DND-41 (cell line): ENCODE results near the gene ZNF398.

ENCODE experiments used
- ATAC-seq: fragments of 200-7000 bp; cut with Tn5 transposase; 3 replicates; pipeline ENCODE4 v1.9.1; 2021; ENCODE audit warnings: low read depth; ENCODE audit not compliant: insufficient read depth
- DNase-seq: peaks from one replicate; pipeline ENCODE4 v3.0.0-alpha.2; 2020
- H2AFZ ChIP-seq: 2 replicates; pipeline ENCODE4 v1.6.0; 2012; ENCODE audit warnings: low read depth, low read length
- H3K27ac ChIP-seq: 2 replicates; pipeline ENCODE4 v1.5.1; 2012; ENCODE audit warnings: low read length, inconsistent platforms
- H3K27me3 ChIP-seq: fragments of 200-600 bp; sonication (generic); 2 replicates; pipeline ENCODE4 v1.6.0; 2012; ENCODE audit warnings: low read length, mild to moderate bottlenecking, inconsistent platforms; ENCODE audit not compliant: insufficient read depth, poor library complexity
- H3K36me3 ChIP-seq: 2 replicates; pipeline ENCODE4 v1.5.1; 2012; ENCODE audit warnings: low read length, inconsistent platforms; ENCODE audit not compliant: insufficient read depth
- H3K4me1 ChIP-seq: 2 replicates; pipeline ENCODE4 v1.5.1; 2012; ENCODE audit warnings: mild to moderate bottlenecking, low read length; ENCODE audit not compliant: insufficient read depth
- H3K4me2 ChIP-seq: 2 replicates; pipeline ENCODE4 v1.6.0; 2012; ENCODE audit warnings: mild to moderate bottlenecking, moderate library complexity, low read length, inconsistent platforms; ENCODE audit not compliant: insufficient read depth
- H3K4me3 ChIP-seq, 2 experiments: fragments of 200-600 bp in 1 of 2; shearing (Covaris generic) in 1 of 2; 2 replicates each; pipeline ENCODE4 v1.5.1; 2012 to 2016; ENCODE audit warnings: inconsistent platforms in 2 of 2, low read length in 2 of 2, mild to moderate bottlenecking in 2 of 2, low read depth in 1 of 2, moderate library complexity in 1 of 2
- H3K79me2 ChIP-seq: 2 replicates; pipeline ENCODE4 v1.6.0; 2012; ENCODE audit warnings: low read length, inconsistent platforms; ENCODE audit not compliant: insufficient read depth
- H3K9ac ChIP-seq: 2 replicates; pipeline ENCODE4 v1.6.0; 2012; ENCODE audit warnings: low read depth, mild to moderate bottlenecking, inconsistent platforms, low read length, moderate library complexity
- H3K9me3 ChIP-seq: 2 replicates; pipeline ENCODE4 v1.5.1; 2012; ENCODE audit warnings: low read length, moderate library complexity, mild to moderate bottlenecking, inconsistent platforms; ENCODE audit not compliant: insufficient read depth, severe bottlenecking
- H4K20me1 ChIP-seq: 2 replicates; pipeline ENCODE4 v1.6.0; 2012; ENCODE audit warnings: low read length; ENCODE audit not compliant: insufficient read depth
- CTCF ChIP-seq: IDR thresholded peaks from 2 replicates; pipeline ENCODE4 v1.5.1; 2012; ENCODE audit warnings: borderline replicate concordance, low read length, moderate library complexity, mild to moderate bottlenecking; ENCODE audit not compliant: poor library complexity, severe bottlenecking; ENCODE audit errors: extremely low read depth
- EZH2 ChIP-seq: IDR thresholded peaks from 3 replicates; pipeline ENCODE4 v1.6.1; 2012; ENCODE audit warnings: borderline replicate concordance, low read depth, mild to moderate bottlenecking, moderate library complexity, low read length, inconsistent platforms; ENCODE audit not compliant: severe bottlenecking

The ZNF398 gene

GRCh38 chr7:149147752-149148653, 750 bp downstream of the ZNF398 start:
- Histone ChIP-seq H3K36me3 (peaks cover 5% of the 10 kb centered on the region), H3K4me2 (peak overlapping the region; percentile 97), H2AFZ (peak overlapping the region; percentile 88), H3K9ac (peak overlapping the region; percentile 73), H3K79me2 (peaks cover 71% of the 10 kb centered on the region), H3K27me3 (no peaks in the 10 kb centered on the region), H3K4me3 (peak overlapping the region; percentile 61 to 80), H4K20me1 (peaks cover 17% of the 10 kb centered on the region; the same call in 1 of the 2 replicates), H3K4me1 (peaks cover 33% of the 10 kb centered on the region), H3K9me3 (no peaks in the 10 kb centered on the region), H3K27ac (peak overlapping the region; percentile 93)
- TF ChIP-seq CTCF, result no peak
- TF ChIP-seq EZH2, result no peak
- ATAC-seq, result peak; percentile 40
- DNase-seq, result peak; percentile 55

GRCh38 chr7:149150981-149151380, 3.7 kb downstream of the ZNF398 start:
- peaks cover 84% of the 10 kb centered on the region for H3K79me2 ChIP-seq
- no peak overlapping the region for H3K4me3 ChIP-seq
- H3K4me2 ChIP-seq, result no peak overlapping the region
- no peak overlapping the region for H2AFZ ChIP-seq
- DNase-seq (no peak), ATAC-seq (no peak)
- peaks cover 24% of the 10 kb centered on the region; the same call in 1 of the 2 replicates for H4K20me1 ChIP-seq
- H3K9me3 ChIP-seq, result no peaks in the 10 kb centered on the region
- no peak for TF ChIP-seq CTCF
- TF ChIP-seq EZH2, result no peak
- no peak overlapping the region for H3K27ac ChIP-seq
- peaks cover 32% of the 10 kb centered on the region for H3K36me3 ChIP-seq
- peaks cover 24% of the 10 kb centered on the region for H3K4me1 ChIP-seq
- H3K27me3 ChIP-seq, result no peaks in the 10 kb centered on the region
- H3K9ac ChIP-seq, result no peak overlapping the region

GRCh38 chr7:149153346-149153745, 6.1 kb downstream of the ZNF398 start:
- peaks cover 12% of the 10 kb centered on the region for H3K4me1 ChIP-seq
- peaks cover 66% of the 10 kb centered on the region for H3K79me2 ChIP-seq
- no peak overlapping the region for H3K9ac ChIP-seq
- H3K36me3 ChIP-seq, result peaks cover 42% of the 10 kb centered on the region
- no peaks in the 10 kb centered on the region for H3K27me3 ChIP-seq
- no peak overlapping the region for H3K4me2 ChIP-seq
- H2AFZ ChIP-seq, result no peak overlapping the region
- peaks cover 21% of the 10 kb centered on the region; the same call in 1 of the 2 replicates for H4K20me1 ChIP-seq
- H3K4me3 ChIP-seq, result no peak overlapping the region
- no peak overlapping the region for H3K27ac ChIP-seq
- DNase-seq (no peak), ATAC-seq (no peak)
- TF ChIP-seq EZH2, result no peak
- no peak for TF ChIP-seq CTCF
- H3K9me3 ChIP-seq, result no peaks in the 10 kb centered on the region
